Activated naive CD8-positive, alpha-beta T cell (primary cell): ENCODE measurements around the gene PDLIM4.

ENCODE experiments used
- H3K27ac Mint-ChIP-seq: one replicate; pipeline ENCODE4 v1.8.0; 2021; ENCODE audit warnings: mixed read lengths
- H3K27me3 Mint-ChIP-seq: one replicate; pipeline ENCODE4 v1.8.0; 2021; ENCODE audit warnings: mixed read lengths
- H3K36me3 Mint-ChIP-seq: one replicate; pipeline ENCODE4 v1.8.0; 2021; ENCODE audit warnings: mixed read lengths
- H3K4me1 Mint-ChIP-seq: one replicate; pipeline ENCODE4 v1.8.0; 2021; ENCODE audit warnings: low read depth, mixed read lengths
- H3K4me3 Mint-ChIP-seq: one replicate; pipeline ENCODE4 v1.8.0; 2021; ENCODE audit warnings: mild to moderate bottlenecking, mixed read lengths
- H3K9me3 Mint-ChIP-seq: one replicate; pipeline ENCODE4 v1.8.0; 2021; ENCODE audit warnings: low read depth, mixed read lengths

Gene PDLIM4, protein sequence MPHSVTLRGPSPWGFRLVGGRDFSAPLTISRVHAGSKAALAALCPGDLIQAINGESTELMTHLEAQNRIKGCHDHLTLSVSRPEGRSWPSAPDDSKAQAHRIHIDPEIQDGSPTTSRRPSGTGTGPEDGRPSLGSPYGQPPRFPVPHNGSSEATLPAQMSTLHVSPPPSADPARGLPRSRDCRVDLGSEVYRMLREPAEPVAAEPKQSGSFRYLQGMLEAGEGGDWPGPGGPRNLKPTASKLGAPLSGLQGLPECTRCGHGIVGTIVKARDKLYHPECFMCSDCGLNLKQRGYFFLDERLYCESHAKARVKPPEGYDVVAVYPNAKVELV

DNA sequence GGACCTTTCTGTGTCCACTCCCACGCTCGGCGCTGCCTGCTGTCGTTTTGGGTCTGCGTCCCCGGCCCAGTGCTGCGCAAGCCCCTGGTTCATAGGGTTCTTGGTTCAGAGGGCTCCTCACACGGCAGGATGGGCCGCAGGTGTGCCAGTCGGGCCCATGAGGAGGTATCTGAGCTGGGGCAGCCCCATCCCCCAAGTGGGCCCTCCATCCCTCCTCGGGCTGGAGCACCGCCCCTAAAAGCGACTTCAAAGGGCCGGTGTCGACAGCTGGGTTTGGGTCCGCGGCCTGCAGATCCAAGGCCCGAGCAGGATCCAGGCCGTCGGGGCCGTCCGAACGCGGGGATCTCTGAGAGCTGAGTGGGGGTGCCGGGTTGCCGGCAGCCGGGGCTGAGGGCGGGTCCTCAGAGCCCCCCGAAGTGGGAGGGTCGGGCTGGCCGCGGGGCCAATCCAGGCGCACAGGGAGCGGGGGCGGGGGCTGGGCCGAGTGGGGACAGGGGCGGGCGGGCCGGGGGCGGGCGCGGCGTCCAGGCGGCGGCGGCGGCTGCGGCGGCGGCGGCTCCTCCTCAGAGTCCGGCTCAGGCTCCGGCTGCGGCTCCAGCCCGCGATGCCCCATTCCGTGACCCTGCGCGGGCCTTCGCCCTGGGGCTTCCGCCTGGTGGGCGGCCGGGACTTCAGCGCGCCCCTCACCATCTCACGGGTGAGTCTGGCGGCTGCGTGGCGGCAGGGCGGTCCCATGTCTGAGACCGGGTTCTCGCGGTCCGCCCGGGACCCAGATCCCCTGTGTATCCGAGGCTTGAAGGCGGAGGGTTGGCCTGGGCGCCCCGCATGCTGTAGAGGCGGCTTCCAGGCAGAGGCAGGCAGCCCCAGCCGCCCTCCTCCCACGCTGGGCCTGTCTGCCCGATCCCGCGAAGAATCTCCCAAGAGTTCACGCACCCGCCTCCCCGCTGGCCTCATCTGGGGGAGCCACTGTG is at the start of gene PDLIM4:
Gene PDLIM4 (plus strand): TSS at position 566 of the 971 bp plus-strand sequence. CDS start 39 bp downstream, at position 605.
- peak within 1 kb of the TSS; percentile 63 for H3K4me3 Mint-ChIP-seq
- H3K36me3 Mint-ChIP-seq: no peaks in the 10 kb centered on the region
- H3K9me3 Mint-ChIP-seq: no peaks in the 10 kb centered on the region
- H3K27me3 Mint-ChIP-seq: peaks cover 7% of the 10 kb centered on the region
- no peak within 1 kb of the TSS for H3K27ac Mint-ChIP-seq
- H3K4me1 Mint-ChIP-seq: peaks cover 24% of the 10 kb centered on the region

DNA sequence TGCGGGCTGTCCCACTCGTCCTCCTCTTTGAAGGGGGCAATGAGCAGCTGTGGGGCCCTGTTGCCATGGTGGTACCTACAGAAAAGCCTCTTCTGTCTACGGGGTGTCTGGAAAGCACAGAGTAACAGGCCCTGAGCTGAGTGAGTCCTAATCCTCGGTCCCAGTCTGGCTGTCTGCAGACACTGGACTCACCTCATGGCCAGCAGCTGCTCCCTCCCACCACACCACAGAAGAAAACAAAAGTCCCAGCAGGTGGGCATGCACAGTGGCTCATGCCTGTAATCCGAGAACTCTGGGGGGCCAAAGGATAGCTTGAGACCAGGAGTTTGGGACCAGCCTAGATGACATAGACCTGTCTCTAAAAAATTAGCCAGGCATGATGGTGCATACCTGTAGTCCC is 49.7 kb upstream of the PDLIM4 start:
- Mint-ChIP-seq H3K9me3 (no peaks in the 10 kb centered on the region), H3K27ac (no peak overlapping the region), H3K36me3 (no peaks in the 10 kb centered on the region), H3K4me1 (no peaks in the 10 kb centered on the region), H3K4me3 (no peak overlapping the region), H3K27me3 (peaks cover 2% of the 10 kb centered on the region)

DNA sequence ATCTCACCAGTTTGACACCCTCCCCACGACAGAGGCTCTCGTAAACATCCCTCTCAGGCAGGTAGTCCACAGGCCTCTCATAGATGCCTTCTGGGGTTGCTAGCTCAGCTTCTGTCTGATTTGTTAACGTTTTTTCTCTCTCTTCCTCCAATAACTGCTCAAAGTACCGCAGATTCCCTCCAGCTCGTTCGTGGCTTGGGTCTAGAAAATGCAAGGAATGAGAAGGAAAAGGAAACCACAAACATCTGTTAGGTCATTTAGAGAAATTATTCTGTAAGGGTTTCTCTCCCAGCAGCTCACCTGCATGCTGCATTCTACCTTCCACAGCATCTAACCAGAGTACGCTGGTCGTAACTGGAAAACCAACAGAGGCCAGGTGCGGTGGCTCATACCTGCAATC is 48.4 kb upstream of the PDLIM4 start:
- Mint-ChIP-seq H3K36me3 (no peaks in the 10 kb centered on the region), H3K27ac (no peak overlapping the region), H3K4me1 (no peaks in the 10 kb centered on the region), H3K4me3 (no peak overlapping the region), H3K9me3 (no peaks in the 10 kb centered on the region), H3K27me3 (peaks cover 2% of the 10 kb centered on the region)

DNA sequence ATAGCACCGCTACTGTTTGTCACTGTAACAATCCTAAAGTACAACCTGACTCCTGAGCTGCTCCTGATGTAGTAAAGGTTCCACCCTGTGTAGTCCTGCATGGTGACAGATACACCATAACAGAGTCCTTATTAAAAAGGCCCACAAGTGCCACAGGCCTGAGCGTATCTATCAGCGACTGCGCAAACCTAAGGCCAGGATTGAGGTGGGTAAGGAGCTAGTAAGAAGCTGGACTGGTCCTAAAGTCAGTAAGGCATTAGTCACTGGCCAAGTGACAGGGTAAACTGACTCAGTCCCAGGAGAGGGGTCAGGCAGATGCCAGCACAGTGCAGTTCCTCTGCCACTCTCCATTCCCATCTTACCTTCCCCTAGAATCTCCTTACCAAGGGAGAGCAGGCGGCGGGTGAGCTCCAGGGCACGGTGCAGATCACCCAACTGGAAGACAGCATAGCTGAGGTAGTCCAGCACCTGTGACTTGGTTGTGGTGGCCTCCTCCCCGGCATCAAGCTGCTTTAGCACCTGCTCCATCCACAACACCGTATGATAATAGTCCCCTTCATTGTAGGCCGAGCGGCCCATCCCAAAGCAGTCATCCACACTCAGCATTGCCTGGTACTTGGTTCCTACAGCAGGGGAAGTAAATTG is 47.5 kb upstream of the PDLIM4 start:
- Mint-ChIP-seq H3K27ac (no peak overlapping the region), H3K9me3 (no peaks in the 10 kb centered on the region), H3K27me3 (no peaks in the 10 kb centered on the region), H3K4me1 (no peaks in the 10 kb centered on the region), H3K4me3 (no peak overlapping the region), H3K36me3 (no peaks in the 10 kb centered on the region)

DNA sequence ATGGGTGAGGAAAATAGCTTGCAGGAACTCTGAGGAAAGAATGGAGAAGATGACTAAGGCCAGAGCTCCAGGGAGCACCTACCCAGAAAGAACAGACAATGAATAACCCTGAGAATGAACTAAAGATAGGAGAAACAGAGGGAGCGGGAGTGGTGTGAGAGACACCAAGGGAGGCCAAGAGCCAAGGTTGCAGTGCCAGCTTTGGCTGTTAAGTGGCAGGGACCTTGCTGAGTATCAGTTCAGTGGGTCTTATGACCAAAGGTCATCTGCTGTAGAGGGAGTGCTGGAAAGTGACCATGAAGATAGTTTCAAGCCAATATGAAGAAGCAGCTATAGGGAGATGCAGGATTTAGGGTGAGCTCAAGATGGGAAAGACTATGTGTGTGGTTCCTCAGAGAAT is 46.6 kb upstream of the PDLIM4 start:
- Mint-ChIP-seq H3K36me3 (no peaks in the 10 kb centered on the region), H3K4me3 (no peak overlapping the region), H3K9me3 (no peaks in the 10 kb centered on the region), H3K27ac (no peak overlapping the region), H3K27me3 (no peaks in the 10 kb centered on the region), H3K4me1 (no peaks in the 10 kb centered on the region)

DNA sequence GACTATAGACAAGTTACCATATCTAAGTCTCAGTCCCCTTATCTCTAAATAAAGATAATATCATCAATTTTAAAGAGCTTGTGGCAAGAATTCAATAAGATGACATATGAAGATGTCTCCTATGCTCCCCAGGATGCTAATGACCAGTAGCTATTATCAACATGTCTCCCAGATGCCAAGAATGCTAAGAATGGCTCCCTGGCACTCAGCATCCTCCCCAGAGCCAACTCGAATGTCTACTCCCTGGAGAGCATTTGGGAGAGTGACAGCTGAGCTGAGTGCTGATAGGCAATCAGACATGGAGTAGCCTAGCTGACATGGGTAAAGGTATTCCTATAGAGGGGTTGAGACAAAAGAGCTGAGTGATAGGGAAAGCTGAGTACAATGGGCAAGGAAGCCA is 45.7 kb upstream of the PDLIM4 start:
- no peak overlapping the region for H3K27ac Mint-ChIP-seq
- no peak overlapping the region for H3K4me3 Mint-ChIP-seq
- H3K27me3 Mint-ChIP-seq: no peaks in the 10 kb centered on the region
- no peaks in the 10 kb centered on the region for H3K9me3 Mint-ChIP-seq
- no peaks in the 10 kb centered on the region for H3K4me1 Mint-ChIP-seq
- H3K36me3 Mint-ChIP-seq: no peaks in the 10 kb centered on the region

DNA sequence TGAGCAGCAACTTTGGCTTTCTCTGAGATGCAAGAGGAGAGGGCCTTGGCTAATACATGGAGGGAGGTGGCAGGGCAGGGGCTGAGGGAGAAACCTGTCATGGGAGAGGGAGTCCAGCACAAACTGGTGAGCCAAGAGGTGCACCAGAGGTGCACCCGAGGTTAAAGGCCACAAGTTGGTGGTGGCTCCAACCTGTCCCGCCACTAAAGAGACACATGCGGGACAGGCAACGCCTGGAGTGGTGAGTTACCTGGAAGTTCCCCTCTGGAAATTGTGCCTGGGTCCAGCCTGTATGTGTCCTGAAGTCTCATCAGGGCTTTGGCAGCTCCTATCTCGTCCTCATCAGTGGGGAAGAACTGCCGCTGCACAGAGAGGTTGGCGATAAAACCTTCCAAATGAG is 43.8 kb upstream of the PDLIM4 start:
- Mint-ChIP-seq H3K4me3 (no peak overlapping the region), H3K4me1 (no peaks in the 10 kb centered on the region), H3K36me3 (no peaks in the 10 kb centered on the region), H3K9me3 (no peaks in the 10 kb centered on the region), H3K27me3 (no peaks in the 10 kb centered on the region), H3K27ac (no peak overlapping the region)

DNA sequence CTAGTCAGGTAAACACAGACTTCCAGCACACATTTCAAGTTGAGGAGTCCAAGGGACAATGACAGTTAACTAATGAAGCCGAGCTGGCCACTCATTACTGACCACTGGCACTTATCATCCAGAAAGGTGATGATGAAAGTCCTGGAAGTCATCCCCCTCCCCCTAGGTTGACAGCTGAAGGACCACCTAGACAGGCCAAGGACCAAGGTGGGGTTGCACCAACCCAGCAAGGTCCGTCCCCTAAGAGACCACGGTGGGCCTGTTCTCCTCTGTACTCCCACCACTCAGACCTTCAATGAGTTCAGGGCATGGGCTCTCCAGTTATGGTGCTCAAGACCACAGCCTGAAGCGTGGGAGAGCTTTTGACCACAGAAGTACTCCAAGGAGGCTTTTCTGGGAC is 43.0 kb upstream of the PDLIM4 start:
- Mint-ChIP-seq H3K4me1 (no peaks in the 10 kb centered on the region), H3K36me3 (no peaks in the 10 kb centered on the region), H3K27ac (no peak overlapping the region), H3K27me3 (no peaks in the 10 kb centered on the region), H3K4me3 (no peak overlapping the region), H3K9me3 (no peaks in the 10 kb centered on the region)

DNA sequence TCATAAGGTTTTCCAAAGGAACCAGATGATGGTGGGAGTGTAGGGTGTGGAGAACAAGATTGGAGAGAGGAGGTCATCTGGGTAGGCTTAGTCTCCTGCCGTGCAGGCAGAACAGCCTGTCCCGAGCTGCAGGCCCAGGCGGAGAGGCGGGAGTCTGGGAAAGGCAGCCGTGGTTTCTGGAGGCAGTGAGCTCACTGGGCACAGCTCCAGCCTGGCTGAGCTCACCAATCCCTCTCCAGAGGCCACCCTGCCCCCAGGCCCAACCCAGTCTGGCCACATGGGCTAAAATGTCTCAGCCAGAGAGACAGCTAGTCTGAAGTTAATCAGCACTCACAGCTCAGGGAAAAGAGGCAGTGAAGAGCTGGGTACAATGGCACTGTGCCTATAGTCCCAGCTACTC is 42.2 kb upstream of the PDLIM4 start:
- H3K4me3 Mint-ChIP-seq: no peak overlapping the region
- no peaks in the 10 kb centered on the region for H3K9me3 Mint-ChIP-seq
- no peaks in the 10 kb centered on the region for H3K27me3 Mint-ChIP-seq
- H3K27ac Mint-ChIP-seq: no peak overlapping the region
- no peaks in the 10 kb centered on the region for H3K4me1 Mint-ChIP-seq
- no peaks in the 10 kb centered on the region for H3K36me3 Mint-ChIP-seq

DNA sequence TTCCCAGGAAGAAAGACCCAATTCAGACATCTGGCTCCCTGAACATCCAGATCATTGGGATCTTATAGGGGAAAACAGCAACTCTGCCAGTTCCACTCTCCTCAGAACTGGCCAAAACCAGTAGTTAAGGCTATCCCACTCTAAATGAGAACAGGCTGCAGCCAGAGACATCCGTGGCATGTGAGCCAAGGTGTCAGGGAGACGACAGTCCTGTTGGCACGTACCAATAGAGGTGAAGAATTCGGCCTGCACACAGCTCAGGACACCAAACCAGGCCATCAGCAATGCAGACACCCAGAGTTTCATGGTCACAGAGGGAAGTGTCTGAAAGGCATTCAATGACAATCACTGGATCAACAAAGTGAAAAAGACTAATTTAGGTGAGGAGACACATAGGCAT is 39.2 kb upstream of the PDLIM4 start:
- Mint-ChIP-seq H3K36me3 (no peaks in the 10 kb centered on the region), H3K9me3 (no peaks in the 10 kb centered on the region), H3K4me1 (no peaks in the 10 kb centered on the region), H3K27me3 (no peaks in the 10 kb centered on the region), H3K27ac (no peak overlapping the region), H3K4me3 (no peak overlapping the region)

DNA sequence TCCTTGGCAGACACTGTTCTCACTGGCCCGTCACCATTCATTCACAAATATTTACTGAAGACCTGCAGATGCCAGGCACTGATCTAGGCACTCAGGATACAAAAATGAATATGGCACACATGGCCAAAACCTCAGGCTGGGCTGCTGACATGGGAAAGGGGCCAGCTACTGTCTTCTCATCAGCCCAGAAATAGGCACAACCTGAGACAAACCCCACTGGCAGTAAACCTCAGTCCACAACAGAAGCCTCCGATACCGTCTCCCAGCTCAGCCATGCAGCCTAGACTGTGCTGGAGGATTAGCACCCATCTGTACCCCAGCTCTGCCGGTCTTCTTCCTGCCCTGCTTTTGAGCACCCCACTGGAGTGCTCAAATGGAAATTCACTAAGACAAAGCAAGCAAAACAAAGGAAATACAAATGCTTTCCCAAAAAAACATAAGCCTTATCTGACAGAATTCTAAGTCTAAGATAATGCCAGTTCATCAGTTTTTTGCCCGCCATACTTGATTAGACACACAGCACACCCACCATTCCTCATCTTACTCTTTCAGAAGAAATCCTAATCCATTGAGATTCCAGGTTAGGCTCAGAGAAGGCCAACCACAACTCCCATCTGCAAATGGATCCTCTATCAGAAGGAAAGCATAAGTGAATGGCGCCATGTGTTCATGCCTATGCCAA is 38.1 kb upstream of the PDLIM4 start:
- Mint-ChIP-seq H3K36me3 (no peaks in the 10 kb centered on the region), H3K4me3 (no peak overlapping the region), H3K27ac (no peak overlapping the region), H3K9me3 (no peaks in the 10 kb centered on the region), H3K27me3 (no peaks in the 10 kb centered on the region), H3K4me1 (no peaks in the 10 kb centered on the region)

DNA sequence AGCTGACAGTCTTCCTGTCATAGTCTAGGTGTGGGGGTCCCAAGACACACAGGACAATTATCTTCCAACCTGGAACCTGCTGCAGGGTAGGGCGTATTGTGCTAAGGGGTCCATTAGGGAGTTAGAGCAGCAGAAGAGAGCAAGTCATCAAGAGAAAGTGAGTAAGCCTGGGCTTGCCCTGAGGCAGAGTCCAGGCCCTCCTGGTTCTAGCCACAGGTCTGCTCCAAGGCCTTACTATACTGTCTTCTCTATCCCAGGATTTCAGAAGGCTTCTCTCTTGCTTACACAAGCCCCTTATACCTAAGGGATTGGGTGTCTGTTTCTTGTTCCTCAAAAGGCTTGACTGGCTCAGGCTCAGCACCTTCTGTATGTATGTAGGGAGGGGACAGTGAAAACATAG is 37.5 kb upstream of the PDLIM4 start:
- H3K4me1 Mint-ChIP-seq: peaks cover under 1% of the 10 kb centered on the region
- H3K9me3 Mint-ChIP-seq: no peaks in the 10 kb centered on the region
- H3K4me3 Mint-ChIP-seq: no peak overlapping the region
- H3K27ac Mint-ChIP-seq: no peak overlapping the region
- no peaks in the 10 kb centered on the region for H3K27me3 Mint-ChIP-seq
- no peaks in the 10 kb centered on the region for H3K36me3 Mint-ChIP-seq

DNA sequence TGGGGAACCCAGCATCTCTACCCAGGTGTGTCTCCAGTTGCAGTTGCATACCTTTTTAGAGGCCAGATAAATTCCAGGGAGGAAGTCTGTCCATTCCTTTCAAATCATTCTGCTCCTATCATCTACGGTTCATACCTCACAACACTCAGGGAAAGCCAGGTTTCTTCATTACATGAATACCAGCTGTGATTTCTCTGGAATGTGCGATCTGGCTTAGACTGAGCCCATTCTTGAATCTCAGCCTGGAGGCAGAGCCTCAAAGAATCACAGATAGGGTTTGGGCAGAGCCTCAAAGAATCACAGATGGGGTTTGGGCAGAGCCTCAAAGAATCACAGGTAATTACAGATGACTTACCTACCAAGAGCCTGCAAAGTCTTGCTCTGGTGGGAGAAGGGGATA is 37.0 kb upstream of the PDLIM4 start:
- Mint-ChIP-seq H3K9me3 (no peaks in the 10 kb centered on the region), H3K36me3 (no peaks in the 10 kb centered on the region)

DNA sequence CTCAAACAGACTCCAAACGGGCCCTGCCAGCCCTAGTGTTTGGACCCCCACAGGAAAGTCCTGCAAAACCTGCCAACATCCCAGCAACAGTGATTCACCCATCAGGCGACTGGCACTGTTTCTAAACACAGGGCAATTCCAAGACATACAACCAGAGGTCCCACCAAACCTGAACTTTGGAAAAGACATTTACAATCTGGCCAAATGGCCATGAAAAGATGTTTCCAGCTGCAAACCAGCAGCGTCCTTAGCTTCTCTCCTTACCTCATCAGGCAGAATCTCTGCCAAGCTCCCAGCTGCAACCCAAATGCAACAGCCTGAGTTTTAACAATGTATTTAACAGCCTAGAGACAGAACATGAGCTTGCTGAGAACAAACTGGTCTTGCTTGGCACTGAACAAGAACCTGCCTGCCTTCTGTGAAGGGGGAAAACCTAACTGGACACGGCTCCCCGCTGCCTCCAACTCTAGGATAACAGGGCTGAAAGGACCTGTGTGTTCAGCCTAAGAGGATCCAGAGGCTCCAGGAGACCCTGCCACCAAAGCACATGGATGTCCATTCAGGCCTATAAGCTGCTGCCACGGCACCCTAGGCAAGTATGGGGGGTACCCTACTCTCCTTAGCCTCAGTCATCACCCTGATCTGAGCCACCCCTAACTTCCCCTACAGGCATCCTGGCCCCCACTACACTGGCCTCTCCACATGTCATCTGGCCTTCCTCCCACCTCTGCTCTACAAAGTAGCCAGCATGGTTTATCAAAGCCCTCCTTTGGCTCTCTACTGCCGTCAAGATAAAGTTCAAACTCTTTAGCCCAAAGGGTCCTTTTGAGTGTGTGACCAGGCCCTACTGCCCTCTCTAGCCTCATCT is 35.5 kb upstream of the PDLIM4 start:
- peaks cover 14% of the 10 kb centered on the region for H3K4me1 Mint-ChIP-seq
- H3K27ac Mint-ChIP-seq: no peak overlapping the region
- H3K36me3 Mint-ChIP-seq: no peaks in the 10 kb centered on the region
- peaks cover 3% of the 10 kb centered on the region for H3K27me3 Mint-ChIP-seq
- H3K9me3 Mint-ChIP-seq: no peaks in the 10 kb centered on the region
- H3K4me3 Mint-ChIP-seq: no peak overlapping the region

More for the DNA sequence above, 37.0 kb upstream of the PDLIM4 start:
- Mint-ChIP-seq H3K27me3 (no peaks in the 10 kb centered on the region), H3K4me3 (no peak overlapping the region), H3K4me1 (peaks cover 6% of the 10 kb centered on the region), H3K27ac (no peak overlapping the region)
